Heart left ventricle (tissue), 13 donors: ENCODE measurements around the gene MGMT.

Experiments
- POLR2A ChIP-seq, 2 donors: fragments of 450-650 bp; IDR thresholded peaks; one replicate each; pipeline ENCODE4 v1.6.1; 2017; ENCODE audit warnings: antibody characterized with exemption in 2 of 2, mild to moderate bottlenecking in 2 of 2, moderate library complexity in 2 of 2
- TF ChIP-seq, protein P1 (sequence below), 12 donors: fragments of 200-600 bp; sonication (generic) in 4 of 12; IDR thresholded peaks; one replicate each; pipeline versions ENCODE4 v1.5.0 to v1.8.0; 2018 to 2022; ENCODE audit warnings: antibody characterized with exemption in 12 of 12, mild to moderate bottlenecking in 5 of 12
- donor health status: ischemic (EF 13 %, LVEDD 7.1; RV severe dilation, severe dysfunction).
- donor health status: DM: no; HTN: yes; CAD: no.
- donor health status: DM: no; HTN: no; CAD: no.
- donor health status: ischemic (EF 25% LVEDD 6.9; RV normal size, moderate dysfunction).
- donor health status: ischemic (EF 25% LVEDD 5.7; RV mildly dilated, moderate dysfunction).
- donor health status: ischemic (EF 35%, LVEDD 5.7; RV mildly dilated, moderate dysfunction).
- donor health status: nonischemic (EF 11% LVEDD 7.7; RV severe dilation, severe dysfunction).
- donor health status: DM: yes; HTN: yes; CAD: no.
- donor health status: PGD.
- donor health status: ischemic (EF 29% LVEDD 5.4; RV normal size, mild dysfunction).
- donor health status: nonischemic (EF 23%, LVEDD 6.1; RV moderate dilation, normal function).

DNA sequence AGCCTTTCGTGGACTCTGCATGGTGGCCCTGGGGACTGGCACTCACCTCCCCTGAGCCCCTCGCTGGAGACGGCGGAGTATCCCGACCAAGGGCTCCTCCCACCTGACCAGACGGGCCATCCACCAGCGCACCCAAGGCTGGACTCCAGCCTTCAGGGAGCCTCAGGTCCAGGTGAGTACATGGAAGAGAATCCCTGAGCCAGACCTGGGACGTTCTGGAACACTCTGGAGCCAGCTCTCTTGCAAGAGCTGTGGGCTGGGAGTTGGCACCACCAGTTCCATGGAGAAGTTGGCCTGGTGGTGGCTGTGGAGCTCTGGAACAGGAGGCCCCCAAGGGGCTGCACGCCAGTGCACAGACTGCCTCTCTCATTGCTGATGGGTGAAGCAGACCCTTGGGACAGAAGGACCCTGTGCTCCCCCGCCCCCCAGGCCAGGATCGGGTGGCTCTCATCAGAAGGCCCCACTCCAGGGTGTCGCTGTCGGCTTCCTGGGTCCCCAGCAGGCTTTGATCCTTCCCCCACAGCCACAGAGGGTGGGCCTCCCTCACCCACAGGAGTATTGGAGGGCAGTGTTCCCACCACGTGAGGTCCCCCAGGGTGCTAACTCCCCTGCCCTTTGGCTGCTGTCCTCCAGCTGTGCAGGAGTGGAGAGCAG lies 307.2 kb downstream of the MGMT start:
- no peak for TF ChIP-seq POLR2A (IDR thresholded peaks at IDR 0.05)
- TF ChIP-seq, protein P1, sequence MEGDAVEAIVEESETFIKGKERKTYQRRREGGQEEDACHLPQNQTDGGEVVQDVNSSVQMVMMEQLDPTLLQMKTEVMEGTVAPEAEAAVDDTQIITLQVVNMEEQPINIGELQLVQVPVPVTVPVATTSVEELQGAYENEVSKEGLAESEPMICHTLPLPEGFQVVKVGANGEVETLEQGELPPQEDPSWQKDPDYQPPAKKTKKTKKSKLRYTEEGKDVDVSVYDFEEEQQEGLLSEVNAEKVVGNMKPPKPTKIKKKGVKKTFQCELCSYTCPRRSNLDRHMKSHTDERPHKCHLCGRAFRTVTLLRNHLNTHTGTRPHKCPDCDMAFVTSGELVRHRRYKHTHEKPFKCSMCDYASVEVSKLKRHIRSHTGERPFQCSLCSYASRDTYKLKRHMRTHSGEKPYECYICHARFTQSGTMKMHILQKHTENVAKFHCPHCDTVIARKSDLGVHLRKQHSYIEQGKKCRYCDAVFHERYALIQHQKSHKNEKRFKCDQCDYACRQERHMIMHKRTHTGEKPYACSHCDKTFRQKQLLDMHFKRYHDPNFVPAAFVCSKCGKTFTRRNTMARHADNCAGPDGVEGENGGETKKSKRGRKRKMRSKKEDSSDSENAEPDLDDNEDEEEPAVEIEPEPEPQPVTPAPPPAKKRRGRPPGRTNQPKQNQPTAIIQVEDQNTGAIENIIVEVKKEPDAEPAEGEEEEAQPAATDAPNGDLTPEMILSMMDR (IDR thresholded peaks at IDR 0.05) = no peak
